ENCODE data around the gene KIF1A. TPM values are rescaled to one million over a fixed set of nuclear protein-coding genes. Genes with fewer than 3 reads are reported as not detected.

Gene KIF1A
- total and polyA plus RNA-seq, 10 of the 15 experiments (the other 5 are each of a cell fraction or from before 2014, with no cell fraction given), result 0.04 to 0.95 (median 0.06) TPM; not detected in 5

GRCh38 chr2:240774856-240775255 lies 45.2 kb downstream of the KIF1A start (continued):
- no peak for TF ChIP-seq NFXL1 (IDR thresholded peaks at IDR 0.05; ENCODE audit: borderline replicate concordance)

DNA sequence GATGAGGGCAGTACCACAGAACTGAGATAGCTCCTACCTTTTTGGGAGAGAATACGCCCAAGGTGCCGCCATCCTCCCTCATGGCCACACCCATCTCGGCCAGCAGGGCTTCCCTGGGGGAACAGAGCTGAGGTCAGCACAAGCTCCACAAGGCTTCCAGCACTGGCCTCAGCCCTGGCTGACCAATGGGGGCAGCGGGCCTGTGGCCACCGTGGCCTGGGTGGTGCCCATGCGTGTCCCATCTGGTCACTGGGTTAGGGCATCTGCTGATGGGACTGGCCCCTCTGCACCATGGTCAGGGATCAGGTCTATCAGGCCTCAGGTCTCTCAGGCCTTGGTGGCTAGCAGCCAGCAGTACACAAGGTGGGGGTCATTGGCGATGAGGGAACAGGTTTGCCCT lies 50.9 kb downstream of the KIF1A start:
- H3K79me2 ChIP-seq (ENCODE audit: control insufficient read depth, insufficient read depth, low read length), result no peaks in the 10 kb centered on the region
- intact Hi-C loops (cut with micrococcal nuclease; ENCODE audit: unreplicated experiment), result no loop called here
- H3K4me2 ChIP-seq (ENCODE audit: control insufficient read depth, insufficient read depth), result no peak overlapping the region
- ChIA-PET SMC1A (ENCODE audit: uncharacterized antibody, unreplicated experiment) (no interaction called here), RAD21 (ENCODE audit: unreplicated experiment) (no interaction called here), CTCF (no interaction called here), POLR2A (no interaction called here)
- no peak overlapping the region for H2AFZ ChIP-seq (ENCODE audit: control insufficient read depth, low read depth, low read length)
- H3K4me3 ChIP-seq, result no peak overlapping the region
- WGBS (ENCODE audit: insufficient coverage, insufficient replicate concordance, low lambda C conversion rate, missing lambda C conversion rate), result 12% methylated on average over 7 of the region's 7 CpGs
- no peaks in the 10 kb centered on the region for H3K27me3 ChIP-seq (replicated peaks in 1 of 2; ENCODE audit: control insufficient read depth in 2 of 2, insufficient read depth in 2 of 2, low read length in 1 of 2)
- TF ChIP-seq NR2F1 (conservative IDR thresholded peaks at IDR 0.05), result no peak
- no peak for TF ChIP-seq CTCF (IDR thresholded peaks at IDR 0.05 in 2 of 3, conservative IDR thresholded peaks at IDR 0.05 in 1 of 3; ENCODE audit: control insufficient read depth in 2 of 3, extremely low read depth in 1 of 3, insufficient read depth in 1 of 3, low read depth in 3 of 3, low read length in 3 of 3)
- no peak for TF ChIP-seq SPI1 (IDR thresholded peaks at IDR 0.05; ENCODE audit: borderline replicate concordance, insufficient read depth, low read depth, low read length)
- TF ChIP-seq HDGF (IDR thresholded peaks at IDR 0.05), result no peak
- TF ChIP-seq CHD2 (IDR thresholded peaks at IDR 0.05; ENCODE audit: borderline replicate concordance, low read depth, low read length), result no peak
- no peak for TF ChIP-seq PAX5 (IDR thresholded peaks at IDR 0.05; ENCODE audit: borderline replicate concordance, low read depth, low read length)
- DNase-seq (ENCODE audit: low read depth, low spot score) (no peak), ATAC-seq (no peak), FAIRE-seq (no peak)
- H3K9ac ChIP-seq (ENCODE audit: control insufficient read depth, insufficient read depth, low read length), result no peak overlapping the region
- H3K27ac ChIP-seq (ENCODE audit: control insufficient read depth, insufficient read depth), result no peak overlapping the region
- H3K36me3 ChIP-seq (ENCODE audit: control insufficient read depth in 2 of 2, insufficient read depth in 2 of 2, low read length in 1 of 2), result no peaks in the 10 kb centered on the region
- H3K9me3 ChIP-seq (replicated peaks; ENCODE audit: control insufficient read depth, insufficient read depth, low read length), result no peaks in the 10 kb centered on the region
- BruUV-seq (replicated peaks), result no TSS peak
- no peaks in the 10 kb centered on the region for H4K20me1 ChIP-seq (ENCODE audit: control insufficient read depth, insufficient read depth)
- H3K4me1 ChIP-seq (ENCODE audit: control insufficient read depth, insufficient read depth, low read length), result no peaks in the 10 kb centered on the region
- in situ Hi-C loops (cut with MboI), result no loop called here
